Glomerular endothelial cell (primary cell): Measurements from ENCODE around the gene C1orf74. TPM values are rescaled to one million over a fixed set of nuclear protein-coding genes. Genes with fewer than 3 reads are reported as not detected.
"Not testable (repeated sequence)": the region's sequence is repeated elsewhere in the genome, so short reads cannot be mapped to it uniquely, and the experiment has no call there.

ENCODE experiments used
- DNase-seq: peaks from one replicate; pipeline ENCODE4 v3.0.0-alpha.2; 2011; ENCODE audit warnings: low read depth, low spot score; ENCODE audit errors: extremely low read depth
- total RNA-seq: library from RNA; depleted of rRNA; stranded (reverse); fragments of >200 nt; gene quantifications from 2 replicates; pipeline ENCODE4 v1.2.3, GENCODE V29; 2015

Gene C1orf74
- total RNA-seq, 1 donor from 2014 or later: 1.5 TPM

- peak; percentile 41 for DNase-seq
These were observed 21.8 kb upstream of the C1orf74 start, which contains the start of gene IRF6 for GRCh38 chr1:209805875-209806760. Gene IRF6 (minus strand): TSS chr1:209806142. CDS start chr1:209801413, 4,729 bp downstream.

- DNase-seq: no peak
These were observed 21.0 kb upstream of the C1orf74 start for GRCh38 chr1:209805341-209805781.

GRCh38 chr1:209803568-209803967 lies 19.2 kb upstream of the C1orf74 start:
- DNase-seq: no peak

GRCh38 chr1:209802780-209803152 lies 18.4 kb upstream of the C1orf74 start:
- no peak for DNase-seq

- DNase-seq: no peak
These were observed 17.9 kb upstream of the C1orf74 start for GRCh38 chr1:209802117-209802779.

- DNase-seq: no peak
These were observed 16.9 kb upstream of the C1orf74 start for GRCh38 chr1:209800984-209801834.

- no peak for DNase-seq
These were observed 13.8 kb upstream of the C1orf74 start for GRCh38 chr1:209797978-209798639.

GRCh38 chr1:209793711-209794110 lies 9.4 kb upstream of the C1orf74 start:
- not testable (repeated sequence) for DNase-seq

GRCh38 chr1:209791920-209792319 lies 7.6 kb upstream of the C1orf74 start:
- DNase-seq: no peak

GRCh38 chr1:209790286-209791193 lies 6.2 kb upstream of the C1orf74 start:
- DNase-seq: no peak

- DNase-seq: no peak
These were observed 4.9 kb upstream of the C1orf74 start for GRCh38 chr1:209789245-209789644.

GRCh38 chr1:209787551-209787950 lies 3.2 kb upstream of the C1orf74 start:
- DNase-seq: no peak

- DNase-seq: no peak
These were observed 1.8 kb upstream of the C1orf74 start for GRCh38 chr1:209786146-209786545.

GRCh38 chr1:209785592-209785991 lies 1.2 kb upstream of the C1orf74 start:
- no peak for DNase-seq

GRCh38 chr1:209783386-209783785 lies 973 bp downstream of the C1orf74 start:
- DNase-seq: no peak

- DNase-seq: no peak
These were observed 4.1 kb downstream of the C1orf74 start for GRCh38 chr1:209780268-209780667.

- DNase-seq: no peak
These were observed 6.3 kb downstream of the C1orf74 start for GRCh38 chr1:209778102-209778501.

GRCh38 chr1:209777587-209777986 lies 6.8 kb downstream of the C1orf74 start:
- no peak for DNase-seq

GRCh38 chr1:209775678-209776077 lies 8.7 kb downstream of the C1orf74 start:
- DNase-seq: no peak
